Fibroblast of skin of scalp (primary cell): ENCODE measurements around the gene PI4KA.
"Not testable (repeated sequence)": the region's sequence is repeated elsewhere in the genome, so short reads cannot be mapped to it uniquely, and the experiment has no call there.

Experiments used
- DNase-seq: peaks from one replicate; pipeline ENCODE4 v3.0.0-alpha.2; 2013

PI4KA gene

GRCh38 chr22:20721409-20722218 is 137.0 kb downstream of the PI4KA start:
- no peak for DNase-seq

GRCh38 chr22:20720692-20721408 is 137.8 kb downstream of the PI4KA start:
- no peak for DNase-seq

GRCh38 chr22:20718727-20719126 is 139.9 kb downstream of the PI4KA start:
- DNase-seq, result not testable (repeated sequence)

- DNase-seq, result not testable (repeated sequence)
These were observed 140.6 kb downstream of the PI4KA start for GRCh38 chr22:20717981-20718380.

- not testable (repeated sequence) for DNase-seq
These were observed 141.3 kb downstream of the PI4KA start for GRCh38 chr22:20717213-20717866.

GRCh38 chr22:20713116-20713515 is 145.5 kb downstream of the PI4KA start:
- not testable (repeated sequence) for DNase-seq

- DNase-seq, result not testable (repeated sequence)
These were observed 148.6 kb downstream of the PI4KA start for GRCh38 chr22:20709966-20710365.

GRCh38 chr22:20707549-20708118 is 151.0 kb downstream of the PI4KA start:
- not testable (repeated sequence) for DNase-seq

GRCh38 chr22:20703816-20704609 is 154.6 kb downstream of the PI4KA start:
- DNase-seq, result not testable (repeated sequence)

GRCh38 chr22:20703414-20703806 is 155.2 kb downstream of the PI4KA start:
- DNase-seq, result not testable (repeated sequence)

- peak; percentile 92 for DNase-seq
These were observed 155.8 kb downstream of the PI4KA start for GRCh38 chr22:20702546-20703413.

- not testable (repeated sequence) for DNase-seq
These were observed 156.5 kb downstream of the PI4KA start for GRCh38 chr22:20702175-20702545.

- not testable (repeated sequence) for DNase-seq
These were observed 156.9 kb downstream of the PI4KA start for GRCh38 chr22:20701680-20702136.

GRCh38 chr22:20700347-20700746 is 158.3 kb downstream of the PI4KA start:
- not testable (repeated sequence) for DNase-seq

- not testable (repeated sequence) for DNase-seq
These were observed 158.8 kb downstream of the PI4KA start for GRCh38 chr22:20699856-20700255.

- peak; percentile 89 for DNase-seq
These were observed 161.0 kb downstream of the PI4KA start for GRCh38 chr22:20697481-20698113.

- not testable (repeated sequence) for DNase-seq
These were observed 162.6 kb downstream of the PI4KA start for GRCh38 chr22:20696056-20696455.

- not testable (repeated sequence) for DNase-seq
These were observed 163.4 kb downstream of the PI4KA start for GRCh38 chr22:20695205-20695604.

GRCh38 chr22:20694256-20694655 is 164.4 kb downstream of the PI4KA start:
- DNase-seq, result not testable (repeated sequence)

- DNase-seq, result not testable (repeated sequence)
These were observed 165.7 kb downstream of the PI4KA start for GRCh38 chr22:20692926-20693325.
